Right ventricle myocardium superior (tissue), 1 donor: ENCODE results near the gene XRCC3. TPM values are rescaled to one million over a fixed set of nuclear protein-coding genes. Genes with fewer than 3 reads are reported as not detected.

Source experiments
- ATAC-seq: fragments of 200-7000 bp; cut with Tn5 transposase; one replicate; pipeline ENCODE4 v1.9.1; 2020; ENCODE audit warnings: mild to moderate bottlenecking; ENCODE audit not compliant: poor library complexity
- DNase-seq: peaks from one replicate; pipeline ENCODE4 v3.0.0-alpha.2; 2020
- intact Hi-C: fragments of 100-400 bp; cut with DNase I; formaldehyde crosslinking; loops from one replicate; pipeline ENCODE4 v1.11.2; 2022
- long read RNA-seq: library from polyadenylated mRNA; unstranded; transcript quantifications from one replicate; pipeline ENCODE4 v2.0.0, GENCODE V29; 2021
- total RNA-seq: library from RNA; stranded (reverse); fragmentation: NEBNext Ultra II Directional; extraction: Animal tissue kit (Norgen Biotek cat#: 25700); gene quantifications from one replicate; pipeline ENCODE4 v1.2.1, GENCODE V29; 2021
- donor health status: DM: no; HTN: yes; CAD: no; lungs with severe emphysema.

XRCC3 gene
- 2.6 TPM for total RNA-seq
- long read RNA-seq, transcript XRCC3-201 (9 exons, 2,563 nt), result major isoform, 5 of 10 reads
- long read RNA-seq, partial matches to known transcripts, result 0 of 10 reads
- long read RNA-seq, other reads (novel, unspliced or antisense), result 4 of 10 reads

DNA sequence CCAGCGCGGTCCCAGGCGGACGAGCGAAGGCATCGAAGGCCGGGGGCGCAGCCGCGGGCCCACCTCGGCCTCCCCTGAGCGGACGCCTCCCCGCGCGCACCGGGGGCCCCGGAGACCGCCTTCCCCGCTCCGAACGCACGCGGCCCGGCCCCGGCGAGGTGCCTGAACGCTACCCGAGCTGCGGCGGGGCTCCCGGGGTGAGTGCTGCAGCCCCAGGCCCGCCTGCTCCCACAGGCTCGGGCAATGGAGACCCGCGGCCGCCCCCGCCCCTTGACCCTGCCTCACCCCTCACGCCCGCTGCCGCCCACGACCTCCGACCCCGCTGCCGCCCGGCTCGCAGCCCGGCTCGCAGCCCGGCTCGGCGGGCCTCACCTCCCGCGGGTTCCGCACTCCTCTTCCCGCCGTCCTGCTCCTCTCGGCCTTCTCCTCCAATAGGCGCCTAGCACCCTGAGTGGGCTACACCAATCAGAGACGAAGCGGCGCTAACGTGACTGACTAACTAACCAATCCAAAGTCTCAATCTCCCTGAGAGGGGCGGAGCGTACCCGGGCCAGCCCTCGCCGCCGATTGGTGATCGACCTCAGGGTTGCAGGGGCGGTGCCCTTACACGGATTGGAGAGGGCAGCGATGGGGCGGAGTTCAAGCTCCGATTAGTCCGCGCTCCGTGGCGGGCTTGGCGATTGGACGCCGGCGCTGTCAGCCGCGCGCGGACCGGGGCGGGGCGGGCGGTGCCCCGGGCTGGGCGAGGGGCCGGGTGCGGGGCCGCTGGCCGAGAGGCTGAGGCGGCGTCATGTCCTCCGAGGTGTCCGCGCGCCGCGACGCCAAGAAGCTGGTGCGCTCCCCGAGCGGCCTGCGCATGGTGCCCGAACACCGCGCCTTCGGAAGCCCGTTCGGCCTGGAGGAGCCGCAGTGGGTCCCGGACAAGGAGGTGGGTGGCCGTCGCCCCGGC is at the start of gene XRCC3, which contains the start of gene ZFYVE21:
TSS of gene XRCC3 (minus strand) at position 400 of the 949 bp plus-strand sequence. CDS start 4,364 bp downstream, outside the sequence.
TSS of gene ZFYVE21 (plus strand) at position 759 of the 949 bp plus-strand sequence. CDS start at position 791, 32 bp downstream.
- ATAC-seq, result peak; percentile 94
- intact Hi-C loops, result no loop called here
- peak; percentile 100 for DNase-seq

DNA sequence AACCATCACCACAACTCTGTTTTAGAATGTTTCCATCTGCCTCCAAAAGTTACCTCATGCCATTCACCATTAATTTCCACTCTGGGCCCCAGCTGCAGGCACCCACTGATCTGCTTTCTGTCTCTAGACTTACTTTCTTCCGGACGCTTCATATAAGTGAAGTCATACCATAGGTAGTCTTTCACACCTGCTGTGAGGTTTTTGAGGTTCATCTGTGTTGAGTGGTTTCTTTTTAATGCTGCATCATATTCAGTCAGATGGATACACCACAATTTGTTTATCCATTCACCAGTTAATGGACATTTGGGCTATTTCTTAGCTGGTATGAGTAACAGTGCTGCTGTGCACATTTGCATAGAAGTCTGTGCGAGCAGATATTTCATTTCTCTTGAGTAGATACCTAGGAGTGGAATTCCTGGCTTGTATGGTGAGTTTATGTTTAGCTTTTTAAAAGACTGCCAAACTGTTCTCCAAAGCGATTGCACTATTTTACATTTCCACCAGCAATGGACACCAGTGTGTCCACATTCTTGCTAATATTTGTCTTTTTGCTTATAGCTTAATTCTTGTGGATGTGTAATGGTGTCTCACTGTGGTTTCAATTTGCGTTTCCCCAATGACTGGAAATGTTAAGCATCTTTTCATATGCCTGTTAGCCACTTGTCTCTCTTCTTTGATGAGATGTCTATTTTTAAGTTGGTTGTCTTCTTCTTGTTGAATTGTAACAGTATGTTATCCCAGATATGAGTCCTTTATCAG is 48.7 kb upstream of the XRCC3 start:
- intact Hi-C loops, result no loop called here
- DNase-seq (no peak), ATAC-seq (no peak)

DNA sequence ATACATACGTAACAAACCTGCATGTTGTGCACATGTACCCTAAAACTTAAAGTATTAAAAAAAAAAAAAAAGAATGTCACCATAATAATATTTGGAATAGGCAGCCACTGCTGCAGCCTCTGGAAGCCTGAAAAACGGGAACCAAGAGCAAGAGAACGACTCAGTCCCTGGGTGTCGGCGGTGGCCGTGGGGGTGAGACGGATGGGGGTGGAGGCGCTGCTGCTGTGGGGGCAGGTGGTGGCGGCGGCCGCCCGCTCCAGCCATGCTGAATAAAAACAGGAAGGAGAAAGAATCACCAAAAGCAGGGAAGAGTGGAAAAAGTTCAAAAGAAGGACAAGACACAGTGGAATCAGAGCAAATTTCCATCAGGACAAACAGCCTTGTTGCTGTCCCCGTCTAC is 47.3 kb upstream of the XRCC3 start:
- ATAC-seq (no peak), DNase-seq (no peak)
- intact Hi-C loops, result no loop called here

DNA sequence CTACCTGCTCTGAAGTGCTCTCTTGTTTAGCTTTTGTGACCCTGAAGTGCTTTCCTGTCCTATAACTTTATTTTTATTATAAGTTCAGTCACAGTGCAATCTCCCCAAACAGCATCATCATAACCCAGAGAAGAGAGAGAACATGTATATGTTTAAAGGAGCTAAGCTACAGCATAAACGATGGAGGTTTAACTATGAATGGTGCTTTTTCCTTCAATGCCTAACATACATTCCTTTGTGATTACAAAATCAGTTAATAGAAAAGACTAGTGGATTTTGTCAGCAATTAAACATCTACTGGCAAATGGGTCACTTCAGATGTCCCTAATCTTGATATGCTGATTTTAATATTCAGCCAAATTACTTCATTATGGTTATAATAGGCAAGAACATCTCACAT is 46.8 kb upstream of the XRCC3 start:
- DNase-seq, result no peak
- ATAC-seq, result no peak
- intact Hi-C loops, result no loop called here

DNA sequence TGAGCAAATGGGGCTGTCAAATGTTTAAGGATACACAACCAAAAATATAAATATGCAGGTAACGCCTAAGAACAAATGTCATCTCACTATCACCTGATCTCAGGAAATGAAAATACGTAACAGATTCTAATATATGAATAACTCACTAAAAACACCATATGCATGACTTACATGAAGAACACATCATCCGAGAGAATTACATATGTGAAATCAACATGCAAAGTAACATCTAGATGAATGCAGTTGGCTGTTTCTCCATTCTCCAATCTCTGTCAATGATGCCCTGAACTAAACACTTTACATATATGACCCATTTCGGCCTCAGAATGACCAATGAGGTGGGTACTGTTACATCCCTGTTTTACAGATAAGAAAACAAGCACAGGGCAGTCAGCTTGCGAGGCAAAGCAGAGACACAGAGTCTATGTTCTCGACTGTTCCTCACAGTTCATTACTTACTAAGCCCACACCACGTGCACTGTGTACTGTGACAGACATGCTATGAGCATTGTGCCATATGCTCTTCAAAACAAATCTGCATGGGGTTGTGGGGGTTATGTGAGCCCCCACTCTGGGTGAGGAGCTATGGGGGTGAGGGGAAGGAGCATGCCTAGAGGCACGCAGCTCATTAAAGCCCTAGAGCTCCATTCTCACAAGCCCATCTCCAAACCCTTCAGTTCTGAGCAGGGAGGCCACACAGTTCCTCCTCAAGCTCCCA is 43.0 kb upstream of the XRCC3 start:
- intact Hi-C loops, result no loop called here
- ATAC-seq (no peak), DNase-seq (no peak)

DNA sequence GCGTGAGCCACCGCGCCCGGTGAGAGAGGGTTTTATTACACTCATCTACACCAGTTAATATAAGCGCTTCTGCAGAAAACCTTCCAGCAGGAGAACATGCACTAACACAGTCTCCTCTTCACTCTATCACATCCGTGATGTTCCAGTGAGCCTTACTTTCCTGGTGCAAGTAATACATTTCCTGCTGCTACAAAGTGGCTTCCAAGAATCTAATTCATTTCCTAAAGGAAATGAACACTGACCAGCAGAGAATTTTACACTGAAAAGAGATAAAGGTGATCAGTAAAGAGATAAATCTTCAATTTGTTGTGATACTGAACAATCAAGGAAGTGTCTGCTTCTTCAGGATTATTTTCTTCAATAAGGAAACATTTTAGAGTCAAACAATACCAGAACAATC is 39.8 kb upstream of the XRCC3 start:
- no peak for DNase-seq
- intact Hi-C loops, result no loop called here
- ATAC-seq, result no peak

DNA sequence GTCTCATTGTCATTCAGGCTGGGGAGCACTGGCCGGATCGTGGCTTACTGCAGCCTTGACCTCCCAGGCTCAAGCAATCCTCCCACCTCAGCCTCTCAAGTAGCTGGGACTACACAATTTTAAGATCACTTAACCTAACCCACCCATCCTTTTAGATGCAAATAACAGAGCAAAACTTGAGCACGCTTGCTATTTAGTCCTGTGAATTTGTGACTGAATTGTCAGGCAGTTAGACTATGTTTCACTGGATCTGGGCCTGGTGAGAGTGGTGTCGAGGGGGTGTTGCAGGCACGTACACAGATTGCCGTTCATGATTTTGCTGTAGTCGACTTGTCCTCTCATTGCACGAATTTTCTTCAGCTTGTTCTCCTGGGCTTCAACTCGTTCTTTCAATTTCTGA is 38.5 kb upstream of the XRCC3 start:
- intact Hi-C loops, result no loop called here
- DNase-seq, result no peak
- ATAC-seq, result no peak

DNA sequence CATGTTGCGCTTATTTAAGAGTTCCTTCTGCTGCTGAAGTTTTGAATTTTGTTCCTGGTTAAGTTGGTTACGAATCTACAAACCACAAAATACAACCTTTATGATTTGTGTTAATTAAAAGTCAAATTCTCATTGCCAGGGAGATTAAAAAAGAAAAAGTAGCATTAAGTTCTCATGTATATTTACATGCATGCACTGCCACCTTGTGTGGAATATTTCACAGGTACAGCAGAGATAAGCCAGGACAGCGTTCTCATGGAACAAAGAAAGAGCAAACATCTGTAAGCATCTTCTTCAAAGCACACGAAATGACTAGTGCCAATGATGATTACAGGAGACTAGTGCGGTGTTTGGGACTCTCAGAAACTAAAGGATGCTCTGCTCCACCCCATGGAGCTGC is 34.6 kb upstream of the XRCC3 start:
- intact Hi-C loops, result no loop called here
- DNase-seq (no peak), ATAC-seq (no peak)

DNA sequence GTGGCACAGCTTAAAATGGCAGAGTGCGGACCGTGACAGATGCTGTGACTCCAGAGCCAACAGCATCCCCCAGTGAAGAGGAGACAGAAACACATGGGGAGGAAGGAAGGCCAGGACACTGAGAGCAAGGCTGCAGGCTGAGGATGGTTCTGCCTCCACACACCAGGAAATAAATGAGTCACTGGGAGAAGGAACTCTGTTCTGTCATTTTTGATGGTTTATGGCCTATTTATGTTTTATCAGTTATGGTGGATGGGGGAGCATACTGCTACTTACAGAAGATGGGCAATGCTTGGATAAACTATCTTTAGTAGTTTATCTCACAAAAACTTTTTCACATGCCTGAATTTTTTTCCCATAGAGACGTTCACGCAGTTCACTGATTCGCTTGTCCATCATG is 34.2 kb upstream of the XRCC3 start:
- intact Hi-C loops, result no loop called here
- ATAC-seq, result no peak
- no peak for DNase-seq

DNA sequence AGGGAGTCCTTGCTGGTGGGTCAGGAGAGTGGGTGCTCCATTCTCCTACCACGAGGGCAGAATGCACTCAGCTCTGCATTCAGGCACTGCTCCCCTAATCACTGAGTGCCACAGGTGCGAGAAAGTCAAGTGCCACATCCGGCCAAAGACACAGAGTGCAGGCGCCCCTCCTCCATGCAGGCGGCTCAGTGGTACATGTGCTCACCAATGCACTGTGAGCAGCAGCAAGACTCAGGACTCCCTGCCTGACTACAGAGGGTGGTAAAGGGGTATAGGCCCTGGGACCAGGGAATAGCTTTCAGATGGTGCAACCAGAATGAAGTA is 33.2 kb upstream of the XRCC3 start:
- intact Hi-C loops, result no loop called here
- no peak for ATAC-seq
- no peak for DNase-seq

DNA sequence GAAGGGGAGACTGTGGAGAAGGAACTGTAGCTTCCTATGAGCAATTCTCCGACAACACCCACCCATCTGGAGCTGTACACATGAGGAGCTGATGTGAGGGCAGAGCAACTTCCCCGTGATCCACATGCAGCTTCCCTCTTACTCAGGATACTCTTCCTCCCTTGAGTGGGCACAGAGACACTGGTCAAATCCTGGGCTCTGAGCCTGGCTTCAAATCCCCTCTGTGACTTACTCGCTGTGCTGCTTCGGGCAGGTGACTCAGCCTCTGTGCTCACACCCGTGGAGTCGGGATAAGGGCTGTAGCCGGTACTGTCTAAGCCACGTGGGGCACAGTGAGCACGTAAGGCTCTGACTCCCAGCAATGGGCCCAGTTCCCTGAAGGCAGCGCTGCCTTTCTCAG is 31.4 kb upstream of the XRCC3 start:
- DNase-seq, result no peak
- intact Hi-C loops, result no loop called here
- no peak for ATAC-seq

DNA sequence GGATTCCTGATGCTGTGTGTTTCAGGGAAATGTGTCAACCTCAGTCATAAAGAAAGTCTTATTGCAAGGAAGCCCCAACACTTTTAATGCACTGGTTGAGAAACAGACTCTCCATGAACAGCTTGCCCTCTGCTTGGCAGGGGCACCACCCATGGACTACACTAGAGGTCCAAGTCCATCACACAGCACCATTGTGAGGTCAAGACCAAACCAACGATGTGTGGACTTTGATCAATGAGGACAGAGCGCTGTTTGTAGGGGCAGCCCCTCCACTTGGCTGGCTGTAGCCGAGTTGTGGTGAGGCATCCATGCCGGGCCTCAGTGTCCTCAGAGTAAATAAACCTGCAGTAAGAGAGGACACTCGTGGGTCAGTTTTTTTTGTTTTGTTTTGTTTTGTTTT is 30.2 kb upstream of the XRCC3 start:
- intact Hi-C loops, result no loop called here
- DNase-seq, result no peak
- no peak for ATAC-seq

DNA sequence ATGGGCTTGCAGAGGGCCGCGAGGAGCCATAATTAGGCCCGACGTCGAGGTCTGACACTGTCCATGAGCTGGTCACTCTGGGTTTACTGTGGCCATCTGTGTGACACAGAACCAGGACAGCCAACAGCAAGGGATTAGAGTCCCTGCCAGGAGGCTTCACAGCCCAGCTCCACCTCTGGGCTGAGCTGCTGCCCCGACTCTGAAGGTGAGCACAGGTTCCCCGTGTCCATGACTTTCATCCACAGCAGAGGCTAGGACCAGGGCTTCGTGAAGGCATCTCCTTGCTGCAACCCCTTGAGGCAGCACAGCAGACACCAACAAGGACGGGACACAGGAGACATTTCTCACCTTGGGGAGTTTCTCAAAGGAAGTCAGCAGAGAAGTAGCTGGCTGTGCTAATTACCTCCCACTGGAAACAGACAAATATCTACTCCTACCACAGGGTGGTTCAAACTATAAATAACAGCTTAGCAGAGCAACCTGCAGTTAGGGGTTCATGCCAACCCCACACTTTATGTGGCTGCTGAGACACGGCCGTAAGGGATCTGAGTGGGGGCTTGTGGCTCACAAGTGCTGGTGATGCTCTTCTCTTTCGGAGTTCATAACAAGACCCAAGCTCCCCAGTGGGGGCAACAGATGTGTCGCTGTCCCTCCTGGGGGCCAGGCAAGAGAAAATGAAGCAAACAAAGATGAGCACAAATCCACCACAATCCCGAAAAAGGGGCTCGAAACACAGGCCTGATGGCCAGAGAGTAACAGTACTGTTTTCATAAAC is 29.6 kb upstream of the XRCC3 start:
- intact Hi-C loops, result no loop called here
- ATAC-seq, result no peak
- no peak for DNase-seq

DNA sequence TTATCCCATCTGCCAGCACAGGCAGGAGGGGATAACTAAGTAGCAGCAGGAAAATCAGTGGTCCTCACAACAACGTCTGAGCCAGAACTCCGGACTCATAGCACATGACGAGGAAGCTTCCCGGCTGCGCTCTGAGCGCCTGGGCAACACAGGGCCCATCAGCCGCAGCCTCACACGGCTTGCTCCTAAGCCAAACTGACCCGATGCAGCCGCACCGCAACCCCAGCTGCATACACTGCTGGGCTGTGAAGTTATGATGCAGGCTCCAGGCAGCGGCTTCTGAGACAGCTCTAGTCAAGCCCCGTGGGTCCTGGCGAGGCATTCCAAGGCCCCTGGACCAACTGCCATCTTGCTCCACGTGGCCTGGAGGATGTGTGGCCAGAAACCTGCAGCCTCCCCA is 28.4 kb upstream of the XRCC3 start:
- DNase-seq (no peak), ATAC-seq (no peak)
- intact Hi-C loops, result no loop called here

DNA sequence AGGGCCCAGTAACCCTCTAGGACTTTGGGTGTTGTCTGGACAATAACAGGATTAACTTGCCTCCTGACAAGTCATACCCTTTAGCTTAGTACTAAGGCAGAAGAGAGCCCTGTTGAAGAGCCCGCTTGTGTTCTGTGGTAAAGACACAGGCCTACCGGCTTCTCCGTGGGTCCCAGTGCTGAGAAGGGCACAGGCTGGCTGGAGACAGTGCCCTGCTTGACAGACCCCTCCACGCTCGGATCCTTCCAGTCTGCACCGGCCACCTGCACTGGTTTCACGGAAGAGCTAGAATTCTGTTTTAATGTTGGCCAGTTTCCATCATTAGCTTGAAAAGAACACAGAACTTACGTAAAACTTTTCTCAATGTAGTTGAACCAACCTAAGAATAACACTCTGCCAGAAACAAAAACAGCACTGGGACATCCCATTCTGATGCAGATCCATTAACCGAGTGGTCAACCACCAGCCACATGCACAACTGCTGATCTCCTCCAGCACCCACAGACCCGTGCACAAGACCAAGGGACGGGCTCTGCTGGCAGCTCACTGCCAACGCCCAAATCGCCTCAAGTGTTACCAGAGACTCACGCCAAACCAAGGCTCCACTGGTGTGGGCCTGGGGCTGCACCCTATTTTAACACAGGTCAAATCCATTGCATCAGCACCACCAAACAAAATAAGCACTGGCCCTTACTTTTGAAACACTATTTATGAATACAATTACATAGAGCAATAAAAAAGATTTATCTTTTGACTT is 27.4 kb upstream of the XRCC3 start:
- no peak for ATAC-seq
- no peak for DNase-seq
- intact Hi-C loops, result no loop called here

DNA sequence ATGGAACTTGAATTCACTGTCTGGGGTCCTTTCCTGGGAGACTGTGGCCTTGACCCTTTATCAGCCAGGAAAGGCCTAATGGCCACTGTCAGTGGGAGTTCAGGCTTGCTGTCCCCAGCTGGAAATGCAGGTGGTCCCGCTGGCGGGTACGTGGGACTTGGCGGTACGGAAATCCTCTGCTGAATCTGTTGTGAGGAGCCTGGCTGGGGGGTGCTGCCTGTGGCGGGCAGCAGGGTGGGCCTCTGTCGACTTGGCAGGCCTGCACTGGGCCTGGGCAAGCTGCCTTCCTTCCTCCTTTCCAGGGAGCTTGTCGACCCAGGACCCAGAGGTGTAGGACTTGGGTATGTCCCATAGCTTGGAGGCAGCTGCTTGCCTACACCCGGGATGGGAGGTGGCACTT is 26.6 kb upstream of the XRCC3 start:
- ATAC-seq (no peak), DNase-seq (no peak)
- intact Hi-C loops, result no loop called here

DNA sequence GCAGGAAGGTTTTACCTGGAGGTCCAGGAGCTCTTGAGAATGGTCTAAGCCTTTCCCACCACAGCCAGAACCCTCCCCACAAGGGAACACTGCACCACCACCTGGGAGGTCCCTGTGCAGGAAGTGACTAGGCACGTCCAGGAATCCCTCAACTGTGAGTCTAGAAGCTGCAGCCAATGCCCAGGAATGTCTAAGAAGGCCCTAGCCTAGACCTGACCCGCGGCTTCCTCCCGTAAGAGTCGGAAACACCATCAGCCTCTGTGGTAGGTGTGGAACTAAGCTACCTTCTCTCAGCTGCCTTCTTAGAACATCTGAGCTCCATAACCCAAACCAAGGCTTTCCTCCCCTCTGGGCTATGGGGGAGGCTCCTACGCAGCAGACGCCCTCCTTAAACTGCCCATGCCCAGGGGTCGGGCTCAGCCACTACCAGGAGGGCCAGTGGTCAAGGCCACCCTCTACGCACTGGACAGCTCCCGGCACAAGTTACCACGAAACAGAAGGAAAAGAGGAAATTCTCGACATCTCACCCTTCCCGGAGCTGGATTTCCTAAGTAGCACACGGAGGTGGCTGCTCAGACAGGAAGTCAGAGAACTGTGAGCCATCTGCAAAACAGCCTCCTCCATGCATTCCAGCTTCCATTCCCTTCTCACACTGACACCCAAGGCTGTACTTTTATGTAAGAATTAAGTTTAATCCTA is 25.9 kb upstream of the XRCC3 start:
- intact Hi-C loops, result no loop called here
- ATAC-seq (no peak), DNase-seq (no peak)
